Activated T-cell treated with anti-CD3 and anti-CD28 coated beads for 4 hours (primary cell): ENCODE data around the gene C6orf52.
"Not testable (repeated sequence)": the region's sequence is repeated elsewhere in the genome, so short reads cannot be mapped to it uniquely, and the experiment has no call there.

Experiments used
- DNase-seq: peaks from one replicate; pipeline ENCODE4 v3.0.0-alpha.2; 2020

Gene C6orf52

DNA sequence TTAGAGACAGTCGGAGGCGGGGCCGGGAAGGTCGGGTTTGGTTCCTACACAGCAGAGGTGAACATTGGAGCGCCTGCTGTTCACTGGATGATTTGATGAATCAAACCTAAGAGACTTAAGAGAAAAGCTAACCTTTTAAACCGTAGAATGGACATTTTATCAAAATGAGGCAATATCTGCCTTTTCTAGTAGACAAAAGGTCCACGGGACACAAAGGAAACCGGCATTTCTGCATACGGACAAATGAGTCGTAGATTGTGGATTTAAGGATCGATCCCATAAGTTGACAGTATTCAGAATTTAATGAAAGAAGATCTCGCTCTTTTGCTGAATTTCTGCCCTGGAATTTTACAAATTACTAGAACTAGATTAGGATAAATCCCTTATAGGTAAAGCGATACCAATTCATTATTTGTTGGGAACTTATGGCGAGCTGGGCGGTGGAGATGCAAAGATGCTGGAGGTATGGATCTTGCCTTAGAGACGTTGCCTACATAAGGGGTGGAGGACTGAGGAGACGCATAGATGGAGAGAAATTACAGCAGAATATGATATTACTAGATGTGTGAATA lies 756 bp upstream of the C6orf52 start:
- no peak for DNase-seq

DNA sequence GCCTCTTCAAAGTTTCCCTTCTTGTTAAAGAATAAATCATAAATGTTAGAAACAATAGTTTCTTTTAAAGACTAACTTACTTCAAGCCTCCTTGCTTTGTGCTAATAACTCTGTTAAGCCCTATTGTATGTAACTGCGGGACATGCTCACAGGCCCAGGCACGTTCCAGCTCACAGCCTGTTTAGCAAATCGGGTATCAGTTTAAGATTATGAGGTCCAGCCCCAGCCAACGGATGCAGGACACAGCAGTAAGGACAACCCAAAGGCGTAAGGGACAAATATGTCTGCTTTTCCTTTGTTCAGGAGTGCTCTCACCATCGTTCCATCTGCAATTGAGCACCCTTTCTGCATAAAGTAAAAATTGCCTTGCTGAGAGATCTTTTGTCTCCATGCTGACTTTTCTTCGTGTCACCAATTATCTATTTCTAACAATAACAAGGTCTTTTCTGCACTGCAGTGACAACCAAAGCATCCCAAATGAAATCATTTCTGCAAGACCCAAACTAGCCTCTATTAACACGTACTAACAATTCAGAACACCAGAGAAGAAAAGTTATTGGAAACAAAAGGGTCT lies 1.4 kb downstream of the C6orf52 start:
- no peak for DNase-seq

DNA sequence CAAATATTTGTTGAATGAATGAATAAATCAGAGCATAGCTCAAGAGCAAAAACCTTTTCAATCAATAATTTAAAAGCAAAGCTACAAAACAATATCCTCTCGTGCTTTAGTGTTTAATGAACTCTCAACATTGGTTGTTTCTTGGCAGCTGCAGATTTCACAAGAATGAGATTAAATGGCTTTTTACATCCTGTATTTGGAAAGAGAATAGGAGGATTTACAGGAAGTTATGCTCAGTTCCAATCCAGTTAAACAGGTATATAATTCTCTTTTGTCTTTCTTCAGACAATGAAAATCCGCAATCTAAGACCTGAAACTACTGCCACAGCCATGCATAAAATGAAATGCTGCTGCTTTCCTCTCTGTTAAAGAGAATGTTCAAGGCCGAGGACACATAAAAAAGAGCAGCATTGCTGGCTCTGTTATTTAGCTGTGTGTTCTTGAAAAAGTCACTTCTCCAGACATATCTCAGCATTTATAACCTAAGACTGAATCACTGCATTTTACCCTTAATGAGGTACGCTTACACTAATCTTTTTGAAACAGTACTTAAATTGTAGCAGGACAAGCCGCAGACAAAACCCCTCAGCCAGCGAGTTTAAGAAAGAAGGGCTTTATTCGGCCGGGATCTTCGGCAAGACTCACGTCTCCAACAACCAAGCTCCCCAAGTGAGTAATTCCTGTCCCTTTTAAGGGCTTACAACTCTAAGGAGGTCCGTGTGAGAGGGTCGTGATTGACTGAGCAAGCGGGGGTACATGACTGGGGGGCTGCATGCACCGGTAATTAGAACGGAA lies 3.6 kb downstream of the C6orf52 start:
- no peak for DNase-seq

DNA sequence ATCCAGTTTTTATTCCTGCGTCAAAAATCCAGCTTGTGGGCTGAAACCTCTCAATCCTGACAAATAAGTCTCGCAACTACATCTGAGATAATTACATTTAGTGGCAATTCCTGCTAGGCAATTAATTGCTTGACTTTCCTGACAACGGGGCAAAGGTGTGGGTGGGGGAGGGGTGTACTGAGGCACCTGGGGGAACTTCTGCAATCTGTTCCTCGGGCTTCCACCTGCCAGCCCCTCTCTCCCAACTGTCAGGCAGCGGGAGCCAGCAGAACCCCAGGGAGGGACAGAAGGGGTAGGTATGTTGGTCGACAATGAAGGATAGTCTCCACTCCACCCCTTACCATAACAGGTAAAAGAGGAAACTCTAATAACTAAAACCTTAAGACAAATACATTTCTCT lies 6.8 kb downstream of the C6orf52 start:
- no peak for DNase-seq

DNA sequence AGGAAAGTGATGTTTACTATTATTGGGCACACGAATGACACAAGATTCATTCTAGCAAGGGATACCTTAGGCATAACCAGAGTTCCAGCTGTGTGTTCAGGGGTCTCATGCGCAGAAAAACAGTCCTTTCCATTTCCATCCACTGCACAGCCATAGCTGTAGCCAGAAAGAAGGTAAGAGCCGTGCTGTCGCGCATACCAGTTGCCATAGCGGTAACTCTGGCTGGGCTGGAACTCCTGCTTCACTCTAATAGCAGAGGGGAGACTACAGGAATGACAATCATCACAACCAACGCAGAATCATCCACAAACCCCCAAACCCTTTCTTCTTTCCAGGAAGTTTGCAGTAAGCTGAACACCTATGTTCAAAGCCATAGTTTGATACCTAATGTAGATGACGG lies 7.5 kb downstream of the C6orf52 start:
- no peak for DNase-seq

DNA sequence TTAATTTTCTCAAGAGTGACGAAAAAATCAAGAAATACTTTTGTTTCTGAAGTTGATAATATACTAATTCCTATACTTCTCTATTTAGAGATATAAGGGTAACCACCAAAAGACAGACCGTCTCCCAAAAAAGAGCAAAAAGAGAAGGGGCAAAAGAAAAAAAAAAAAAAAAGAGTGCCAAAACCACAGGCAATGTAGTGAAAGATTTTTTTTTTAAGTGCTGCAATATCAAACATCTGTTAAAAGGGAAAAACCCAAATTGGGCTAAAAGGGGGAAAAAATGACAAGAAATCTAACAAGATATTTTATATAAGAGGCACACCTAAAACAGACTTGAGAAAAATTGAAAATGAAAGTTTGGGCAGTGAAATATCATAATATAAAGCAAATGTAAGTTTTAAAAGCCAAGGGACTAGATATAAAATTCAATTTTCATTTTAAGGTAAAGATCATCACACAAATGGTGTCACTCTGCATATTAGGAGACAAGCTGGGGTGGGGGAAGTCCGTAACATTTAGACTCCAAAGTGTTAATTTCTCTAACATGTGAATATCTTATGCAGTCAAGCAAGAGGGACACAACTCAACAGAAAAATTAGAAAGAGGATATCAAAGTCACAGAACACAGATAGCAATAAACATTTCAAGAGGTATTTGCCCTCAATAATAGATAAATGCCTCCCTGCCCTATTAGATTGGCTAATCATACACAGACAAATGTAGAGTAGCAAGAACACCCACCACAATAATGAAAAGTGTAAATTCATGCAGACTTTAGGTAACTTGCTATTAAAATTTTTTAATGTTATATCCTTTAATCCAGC lies 9.1 kb downstream of the C6orf52 start:
- no peak for DNase-seq

DNA sequence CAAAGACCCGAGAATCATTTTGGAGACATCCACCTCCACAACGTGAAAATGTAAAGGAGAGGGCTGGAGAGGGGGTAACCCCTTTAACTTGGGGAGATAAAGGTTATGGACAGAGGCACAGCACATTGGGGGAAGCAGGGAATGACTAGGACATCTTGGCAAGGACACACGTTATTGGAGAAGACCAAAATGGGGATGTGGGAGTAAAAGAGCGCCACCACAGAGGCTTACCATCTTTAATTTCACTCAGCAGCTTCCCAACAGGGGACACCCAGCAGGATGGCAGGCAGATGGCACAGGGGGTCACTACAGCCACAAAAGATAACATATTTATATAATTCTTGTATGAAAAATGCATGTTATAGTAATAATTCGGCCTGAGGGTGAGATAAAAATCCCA lies 9.8 kb downstream of the C6orf52 start:
- no peak for DNase-seq

DNA sequence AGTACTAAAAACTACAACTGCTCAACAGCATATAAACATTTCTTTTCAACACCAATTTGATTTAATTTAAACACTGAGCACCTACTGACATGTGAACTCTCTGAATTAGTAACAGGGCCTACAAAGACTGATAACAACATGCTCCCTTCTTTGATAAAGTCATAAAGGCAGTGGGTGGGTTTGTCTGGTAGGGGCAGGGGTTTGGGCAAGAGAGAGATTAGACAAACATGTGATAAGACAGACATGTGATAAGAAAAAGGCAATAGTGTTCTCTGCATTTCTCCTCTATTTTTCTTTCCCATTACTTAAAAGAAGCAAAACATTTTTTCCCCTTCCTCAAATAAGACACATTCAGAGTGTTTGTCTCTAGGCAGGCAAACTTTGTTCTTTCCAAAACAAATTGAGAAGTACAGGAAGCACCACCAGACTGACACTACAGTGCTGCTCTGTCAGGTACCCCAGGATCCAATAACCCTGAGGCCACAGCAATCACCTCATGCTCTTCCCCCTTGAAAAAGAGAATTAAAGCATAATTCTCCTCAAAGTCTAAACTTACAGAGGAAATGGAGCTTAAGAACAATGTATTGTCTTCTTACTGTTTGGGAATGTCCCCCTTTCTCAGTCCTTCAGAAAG lies 11.9 kb downstream of the C6orf52 start:
- no peak for DNase-seq

DNA sequence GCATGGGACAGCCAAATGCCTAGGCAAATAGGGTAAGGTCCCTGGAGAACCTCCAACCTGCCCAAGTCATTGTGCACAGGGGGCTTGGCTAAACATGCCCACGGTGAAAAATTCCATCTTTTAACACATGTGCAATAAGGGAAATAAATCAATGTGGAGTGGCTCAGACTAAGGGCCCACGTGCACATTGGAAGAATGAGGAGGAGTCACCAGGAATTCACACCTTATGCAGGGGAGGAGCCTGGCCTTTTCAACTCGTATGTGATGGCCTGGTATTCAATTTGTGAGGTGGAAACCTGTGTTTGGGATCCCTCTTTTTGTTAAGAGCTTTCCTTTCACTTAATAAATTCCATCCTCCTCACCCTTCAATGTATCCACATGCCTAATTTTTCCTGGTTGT lies 12.6 kb downstream of the C6orf52 start:
- no peak for DNase-seq

DNA sequence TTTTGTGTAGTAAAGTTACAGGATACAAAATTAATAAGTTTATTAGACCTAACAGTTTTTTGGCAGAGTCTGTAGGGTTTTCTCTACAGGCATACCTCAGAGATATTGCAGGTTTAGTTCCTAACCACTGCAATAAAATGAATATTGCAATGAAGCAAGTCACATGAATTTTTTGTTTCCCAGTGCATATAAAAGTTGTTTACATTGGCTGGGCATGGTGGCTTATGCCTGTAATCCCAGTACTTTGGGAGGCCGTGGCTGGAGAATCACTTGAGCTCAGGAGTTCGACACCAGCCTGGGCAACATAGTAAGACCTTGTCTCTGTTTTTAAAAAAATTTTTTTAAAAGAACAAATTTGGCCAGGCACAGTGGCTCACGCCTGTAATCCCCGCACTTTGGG lies 16.0 kb downstream of the C6orf52 start:
- DNase-seq, result no peak

DNA sequence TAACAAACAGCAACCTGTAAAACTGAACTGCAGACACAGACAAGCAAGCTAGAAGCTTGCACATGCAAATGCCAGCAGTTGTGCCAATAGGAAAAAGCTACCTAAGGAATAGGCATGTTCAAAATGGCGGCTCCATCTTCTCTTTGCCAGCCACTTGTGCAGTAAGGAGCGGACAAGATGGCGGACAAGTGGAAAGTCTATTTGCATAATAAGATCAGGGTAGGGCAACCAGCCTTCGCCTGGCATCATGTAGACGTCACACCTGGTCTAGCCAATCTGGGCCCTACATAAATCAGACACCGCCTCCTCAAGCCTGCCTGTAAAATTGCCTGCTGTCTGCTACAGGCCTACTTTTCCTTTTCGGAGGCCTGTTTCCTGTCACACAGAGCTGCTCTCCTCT lies 18.0 kb downstream of the C6orf52 start:
- DNase-seq, result no peak

DNA sequence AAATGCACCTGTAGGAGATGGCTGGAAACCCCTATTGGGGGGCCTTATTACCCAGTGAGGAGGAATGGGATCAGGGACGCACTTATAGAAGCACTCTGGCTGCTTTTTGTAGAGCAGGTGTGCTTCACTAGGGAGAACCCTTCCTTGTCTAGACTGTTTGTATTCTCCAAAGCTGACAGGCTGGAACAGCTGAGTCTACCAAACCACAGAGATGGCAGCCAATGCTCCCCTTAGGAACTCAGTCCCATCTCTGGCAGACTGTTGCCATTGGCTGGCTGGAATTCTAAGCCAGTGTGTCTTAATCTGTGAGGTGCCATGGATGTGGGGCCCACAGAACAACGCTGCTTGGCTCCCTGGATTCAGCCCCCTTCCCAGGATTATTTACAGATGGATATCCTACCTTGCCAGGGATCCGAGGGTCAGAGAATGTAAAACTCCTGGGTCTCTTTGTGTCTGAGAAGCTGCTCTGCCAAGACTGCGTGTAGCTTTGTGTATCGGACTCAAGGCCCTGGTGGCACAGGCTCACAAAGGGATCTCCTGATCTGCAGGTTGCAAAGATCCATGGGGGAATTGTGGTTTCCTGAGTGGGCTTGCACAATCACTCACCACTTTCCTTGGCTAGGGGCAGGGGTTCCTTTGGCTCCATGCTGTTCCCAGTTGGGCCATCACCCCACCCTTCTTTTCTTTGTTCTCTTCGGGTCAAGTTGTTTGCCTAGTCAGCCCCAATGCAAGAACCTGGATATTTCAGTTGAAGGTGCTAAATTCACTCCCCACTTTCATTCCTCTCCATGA lies 26.1 kb downstream of the C6orf52 start:
- no peak for DNase-seq

DNA sequence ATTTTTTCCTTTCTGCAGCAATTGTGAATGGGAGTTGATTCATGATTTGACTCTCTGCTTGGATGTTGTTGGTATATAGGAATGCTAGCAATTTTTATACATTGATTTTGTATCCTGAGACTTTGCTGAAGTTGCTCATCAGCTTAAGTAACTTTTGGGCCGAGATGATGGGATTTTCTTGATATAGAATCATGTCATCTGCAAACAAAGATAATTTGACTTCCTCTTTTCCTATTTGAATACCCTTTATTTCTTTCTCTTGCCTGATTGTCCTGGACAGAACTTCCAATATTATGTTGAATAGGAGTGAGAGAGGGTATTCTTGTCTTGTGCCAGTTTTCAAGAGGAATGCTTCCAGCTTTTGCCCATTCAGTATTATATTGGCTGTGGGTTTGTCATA lies 28.8 kb downstream of the C6orf52 start:
- not testable (repeated sequence) for DNase-seq

DNA sequence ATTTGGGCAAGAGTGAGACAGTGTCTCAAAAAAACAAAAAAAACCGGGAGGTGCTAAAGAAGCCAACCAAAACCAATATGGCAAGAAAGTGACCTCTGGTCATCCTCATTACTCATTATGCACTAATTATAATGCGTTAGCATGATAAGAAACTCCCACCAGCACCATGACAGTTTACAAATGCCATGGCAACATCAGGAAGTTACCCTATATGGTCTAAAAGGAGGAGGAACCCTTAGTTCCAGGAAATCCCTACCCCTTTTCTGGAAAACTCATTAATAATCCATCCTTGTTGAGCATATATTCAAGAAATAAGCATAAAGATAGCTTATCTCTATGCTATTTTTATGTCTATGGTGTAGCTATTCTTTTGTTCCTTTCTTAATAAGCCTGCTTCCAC lies 31.7 kb downstream of the C6orf52 start:
- no peak for DNase-seq

DNA sequence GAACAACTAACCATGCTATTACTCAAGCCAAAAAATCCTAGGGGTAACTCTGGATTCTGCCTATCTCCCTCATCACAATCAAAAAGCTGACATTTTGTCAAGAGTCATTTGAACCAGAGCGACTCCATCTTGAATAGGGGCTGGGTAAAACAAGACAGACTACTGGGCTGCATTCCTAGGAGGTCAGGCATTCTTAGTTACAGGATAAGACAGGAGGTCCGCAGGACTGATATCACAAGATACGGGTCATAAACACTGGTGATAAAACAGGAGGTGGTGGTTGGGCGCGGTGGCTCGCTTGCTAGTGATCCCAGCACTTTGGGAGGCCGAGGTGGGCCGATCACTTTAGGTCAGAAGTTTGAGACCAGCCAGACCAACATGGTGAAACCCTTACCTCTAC lies 32.2 kb downstream of the C6orf52 start:
- DNase-seq, result no peak

DNA sequence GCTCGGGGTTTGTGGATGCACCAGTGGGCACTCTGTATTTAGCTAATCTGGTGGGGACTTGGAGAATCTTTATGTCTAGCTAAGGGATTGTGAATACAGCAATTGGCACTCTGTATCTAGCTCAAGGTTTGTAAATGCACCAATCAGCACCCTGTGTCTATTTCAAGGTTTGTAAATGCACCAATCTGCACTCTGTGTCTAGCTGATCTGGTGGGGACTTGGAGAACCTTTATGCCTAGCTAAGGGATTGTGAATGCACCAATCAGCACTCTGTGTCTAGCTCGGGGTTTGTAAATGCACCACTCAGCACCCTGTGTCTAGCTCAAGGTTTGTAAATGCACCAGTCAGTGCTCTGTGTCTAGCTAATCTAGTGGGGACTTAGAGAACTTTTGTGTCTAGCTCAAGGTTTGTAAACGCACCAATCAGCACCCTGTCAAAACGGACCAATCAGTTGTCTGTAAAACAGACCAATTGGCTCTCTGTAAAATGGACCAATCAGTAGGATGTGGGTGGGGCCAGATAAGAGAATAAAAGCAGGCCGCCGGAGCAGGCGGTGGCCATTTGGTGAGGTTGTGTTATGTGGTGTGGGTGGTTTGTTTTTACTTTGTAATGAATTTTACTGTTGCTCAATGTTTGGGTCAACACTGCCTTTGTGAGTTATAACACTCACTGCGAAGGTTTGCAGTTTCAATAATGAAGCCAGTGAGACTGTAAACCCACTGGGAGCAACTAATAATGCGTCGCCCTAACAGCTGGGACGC lies 33.8 kb downstream of the C6orf52 start:
- not testable (repeated sequence) for DNase-seq

DNA sequence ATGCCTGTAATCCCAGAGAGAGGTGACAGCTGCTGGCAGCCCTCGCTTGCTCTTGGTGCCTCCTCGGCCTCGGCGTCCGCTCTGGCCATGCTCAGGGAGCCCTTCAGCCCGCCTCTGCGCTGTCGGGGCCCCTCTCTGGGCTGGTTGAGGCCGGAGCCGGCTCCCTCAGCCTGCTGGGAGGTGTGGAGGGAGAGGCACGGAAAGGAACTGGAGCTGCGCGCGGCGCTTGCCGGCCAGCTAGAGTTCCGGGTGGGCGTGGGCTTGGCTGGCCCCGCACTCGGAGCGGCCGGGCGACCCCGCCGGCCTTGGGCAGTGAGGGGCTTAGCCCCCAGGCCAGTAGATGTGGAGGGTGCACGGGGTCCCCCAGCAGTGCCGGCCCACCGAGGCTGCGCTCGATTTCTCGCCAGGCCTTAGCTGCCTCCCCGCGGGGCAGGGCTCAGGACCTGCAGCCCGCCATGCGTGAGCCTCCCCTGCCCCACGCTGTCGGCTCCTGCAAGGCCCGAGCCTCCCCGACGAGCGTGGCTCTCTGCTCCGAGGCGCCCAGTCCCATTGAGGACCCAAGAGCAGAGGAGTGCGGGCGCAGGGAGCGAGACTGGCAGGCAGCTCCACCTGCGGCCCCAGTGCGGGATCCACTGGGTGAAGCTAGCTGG lies 34.6 kb downstream of the C6orf52 start:
- no peak for DNase-seq

DNA sequence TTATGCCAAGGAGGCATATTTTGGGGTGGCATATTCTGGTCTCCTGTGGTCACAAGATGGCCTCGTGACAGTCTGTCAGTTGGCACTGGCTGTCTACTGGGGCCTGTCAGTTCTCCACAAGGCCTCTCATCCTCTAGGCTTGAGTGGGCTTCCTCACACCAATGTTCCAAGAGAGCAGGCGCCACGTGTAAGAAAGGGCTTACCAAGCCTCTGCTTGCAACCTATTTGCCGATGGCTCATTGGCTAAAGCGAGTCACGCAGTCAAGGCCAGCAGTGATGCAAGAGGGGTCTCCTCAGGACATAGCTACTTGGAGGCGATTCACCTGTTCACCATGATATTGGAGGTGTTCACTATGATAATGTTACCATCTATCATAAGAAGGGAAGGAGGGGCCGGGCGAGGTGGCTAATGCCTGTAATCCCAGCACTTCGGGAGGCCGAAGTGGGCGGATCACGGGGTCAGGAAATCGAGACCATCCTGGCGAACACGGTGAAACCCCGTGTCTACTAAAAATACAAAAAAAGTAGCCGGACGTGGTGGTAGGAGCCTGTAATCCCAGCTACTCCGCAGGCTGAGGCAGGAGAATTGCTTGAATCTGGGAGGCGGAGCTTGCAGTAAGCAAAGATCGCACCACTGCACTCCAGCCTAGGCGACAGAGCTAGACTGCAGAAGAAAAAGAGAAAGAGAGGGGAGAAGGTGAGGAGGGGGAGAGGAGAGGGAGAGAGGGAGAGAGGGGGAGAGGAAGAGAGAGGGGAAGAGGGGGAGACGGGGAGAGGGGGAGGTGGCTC lies 35.3 kb downstream of the C6orf52 start:
- no peak for DNase-seq

DNA sequence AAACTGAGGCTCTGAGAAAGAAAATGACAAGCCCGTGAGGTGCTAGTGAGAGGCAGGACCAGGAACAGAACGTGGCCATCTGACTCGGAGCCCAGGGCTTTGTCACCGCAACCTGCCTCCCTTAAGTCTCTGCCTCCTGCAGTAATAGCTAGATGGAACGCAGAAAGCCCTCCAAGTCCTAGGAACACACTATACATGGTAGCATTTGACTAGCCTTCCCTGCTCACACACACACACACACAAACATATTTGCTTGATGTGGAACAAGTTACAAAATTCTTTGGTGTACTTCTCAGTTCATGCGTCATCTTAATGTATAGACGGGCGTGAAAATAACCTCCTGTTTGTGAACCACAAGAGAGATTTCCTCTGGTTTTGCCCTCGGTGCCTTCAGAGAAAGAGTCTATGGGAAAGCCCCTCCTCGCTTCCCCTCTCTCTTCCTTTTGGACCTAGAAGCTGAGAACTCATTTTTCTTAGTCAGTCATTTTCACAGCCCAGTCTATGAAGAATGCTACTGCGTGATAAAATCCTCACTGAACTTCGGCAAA lies 38.8 kb downstream of the C6orf52 start:
- DNase-seq, result no peak

DNA sequence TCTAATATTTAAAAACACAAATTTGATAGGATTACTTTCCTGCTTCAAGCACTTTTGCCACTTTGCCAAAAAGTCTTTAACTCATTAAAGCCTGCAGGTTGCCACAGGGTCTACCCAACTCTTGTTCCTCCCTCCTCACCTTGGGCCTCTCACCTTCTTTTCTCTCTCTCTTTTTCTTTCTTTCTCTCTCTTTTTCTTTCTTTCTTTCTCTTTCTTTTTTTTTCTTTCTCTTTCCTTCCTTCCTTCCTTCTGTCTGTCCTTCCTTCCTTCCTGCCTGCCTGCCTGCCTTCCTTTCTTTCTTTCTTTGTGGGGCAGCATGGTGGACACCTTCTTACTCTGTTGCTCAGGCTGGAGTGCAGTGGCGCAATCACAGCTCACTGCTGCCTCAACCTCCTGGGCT lies 50.2 kb downstream of the C6orf52 start:
- no peak for DNase-seq
